ENCODE measurements around the gene PDE1A.

- no peak for TF ChIP-seq ZNF362 (tag by site-specific recombination; IDR thresholded peaks at IDR 0.05)
- no peak for TF ChIP-seq ZNF660 (tag by site-specific recombination; IDR thresholded peaks at IDR 0.05)
- no peak for TF ChIP-seq KLF16 (tag by site-specific recombination; IDR thresholded peaks at IDR 0.05)
- no peak for TF ChIP-seq ZNF561 (tag by site-specific recombination; IDR thresholded peaks at IDR 0.05; ENCODE audit: borderline replicate concordance)
- no peak for TF ChIP-seq CTCF (tag by site-specific recombination; IDR thresholded peaks at IDR 0.05)
These were observed 323.3 kb downstream of the PDE1A start for GRCh38 chr2:182103526-182103925.
